GM12873 (cell line): ENCODE data around the gene MTA3.

ENCODE experiments used
- CTCF ChIP-seq: IDR thresholded peaks from 2 replicates; pipeline ENCODE4 v1.5.1; 2012; ENCODE audit warnings: low read depth, mild to moderate bottlenecking, moderate library complexity, low read length, control low read depth; ENCODE audit not compliant: insufficient read depth; ENCODE audit errors: missing control alignments

MTA3 gene

DNA sequence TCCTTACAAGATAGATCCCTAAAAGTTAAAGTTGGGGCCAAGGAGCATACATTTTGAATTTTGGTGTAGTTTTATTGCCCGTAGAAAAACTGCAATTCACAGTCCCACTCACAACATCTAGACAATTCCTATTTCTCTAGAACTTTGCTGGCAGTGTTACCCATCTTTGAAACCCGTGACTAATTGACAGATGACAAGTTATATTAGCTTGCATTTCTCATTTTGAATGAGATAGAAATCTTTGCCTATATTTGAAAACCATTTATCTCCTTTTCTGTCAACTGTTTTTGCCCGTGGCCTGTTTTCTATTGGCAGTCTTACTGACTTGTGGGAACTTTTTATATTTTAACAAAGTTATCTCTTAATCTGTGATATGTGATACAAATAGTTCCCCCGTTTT is 145.5 kb downstream of the MTA3 start:
- no peak for TF ChIP-seq CTCF

- no peak for TF ChIP-seq CTCF
These were observed 146.3 kb downstream of the MTA3 start for GRCh38 chr2:42714686-42715085.

GRCh38 chr2:42721898-42722297 is 153.5 kb downstream of the MTA3 start:
- no peak for TF ChIP-seq CTCF

GRCh38 chr2:42722320-42723190 is 154.1 kb downstream of the MTA3 start:
- no peak for TF ChIP-seq CTCF

DNA sequence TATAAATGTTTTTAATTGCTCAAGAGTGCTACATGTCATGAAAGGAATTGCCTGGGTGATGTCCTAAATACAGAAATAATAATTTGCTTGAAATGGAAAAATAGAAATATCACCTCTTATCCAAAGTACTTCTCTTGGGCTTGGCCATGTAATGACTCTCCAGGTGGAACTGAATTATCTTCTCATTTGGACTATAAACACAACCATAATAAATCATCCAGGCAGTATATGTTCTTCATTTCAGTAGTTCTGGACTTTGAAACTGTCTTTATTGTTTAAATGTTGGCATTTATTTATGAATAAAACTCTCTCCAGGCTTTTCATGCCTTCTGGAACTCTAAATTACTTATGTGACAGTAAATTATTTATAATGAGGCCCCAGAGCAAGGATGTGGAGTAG is 155.0 kb downstream of the MTA3 start:
- no peak for TF ChIP-seq CTCF

DNA sequence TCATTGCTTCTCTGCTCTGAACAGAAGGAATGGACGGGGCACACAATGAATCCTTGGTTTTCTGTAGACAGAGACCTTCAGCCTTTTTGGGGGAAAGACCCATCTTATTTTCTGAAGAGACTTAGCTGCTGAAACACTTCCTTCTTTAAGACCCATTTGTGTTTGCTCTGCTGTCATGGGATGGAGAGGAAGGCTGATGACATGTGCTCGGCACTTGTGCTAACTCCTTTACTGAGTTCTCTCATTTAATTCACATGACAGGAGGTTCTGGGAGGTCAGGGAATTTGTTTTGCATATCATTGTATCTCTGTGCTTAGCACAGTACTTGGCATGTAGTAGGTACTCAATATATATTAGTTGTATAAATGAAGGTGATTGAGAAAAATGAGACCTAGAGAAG is 156.5 kb downstream of the MTA3 start:
- TF ChIP-seq CTCF = no peak

DNA sequence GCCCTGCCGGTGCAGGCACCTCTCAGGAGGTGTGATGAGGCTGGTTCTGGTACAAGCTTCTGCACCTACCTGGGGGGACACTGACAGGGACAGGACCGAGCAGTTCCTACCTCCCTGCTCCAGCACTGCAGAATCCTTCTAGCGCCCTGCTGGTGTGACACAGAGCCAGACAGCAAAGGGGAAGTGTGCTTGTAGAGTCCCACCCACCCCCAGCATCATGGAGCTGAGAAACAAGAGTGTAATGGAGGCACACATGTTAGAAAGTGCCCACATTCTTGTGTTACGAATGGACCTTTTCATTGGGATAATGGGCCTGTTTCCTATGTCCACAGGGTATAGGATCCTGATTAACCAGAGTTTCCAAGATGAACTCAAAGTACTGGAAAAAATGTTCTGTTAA is 157.2 kb downstream of the MTA3 start:
- TF ChIP-seq CTCF = no peak

DNA sequence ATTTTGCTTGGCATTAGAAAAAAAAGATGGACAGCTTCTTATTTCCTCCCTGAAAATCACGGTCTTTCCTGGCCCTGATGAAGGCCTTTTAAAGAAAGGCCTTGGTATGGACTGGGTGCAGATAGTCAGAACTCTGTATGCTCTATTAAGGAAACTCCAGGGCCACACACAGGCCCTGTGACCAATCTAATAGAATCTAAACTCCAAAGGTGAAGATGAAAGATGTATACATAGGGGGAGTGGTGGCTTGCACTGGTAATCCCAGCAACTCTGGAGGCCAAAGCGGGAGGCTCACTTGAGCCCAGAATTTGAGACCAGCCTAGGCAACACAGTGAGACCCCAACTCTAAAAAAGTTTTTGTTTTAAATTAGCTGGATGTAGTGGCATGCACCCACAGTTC is 158.2 kb downstream of the MTA3 start:
- no peak for TF ChIP-seq CTCF
